HG02970 (cell line): ENCODE data around the gene RNF212B.
"Not testable (repeated sequence)": the region's sequence is repeated elsewhere in the genome, so short reads cannot be mapped to it uniquely, and the experiment has no call there.

Source experiments
- ATAC-seq: cut with Tn5 transposase; IDR thresholded peaks from one replicate; pipeline ENCODE4 v1.9.1; 2021; ENCODE audit warnings: mild to moderate bottlenecking, moderate library complexity, moderate number of reproducible peaks; ENCODE audit not compliant: unreplicated experiment, low FRiP score

Gene RNF212B

DNA sequence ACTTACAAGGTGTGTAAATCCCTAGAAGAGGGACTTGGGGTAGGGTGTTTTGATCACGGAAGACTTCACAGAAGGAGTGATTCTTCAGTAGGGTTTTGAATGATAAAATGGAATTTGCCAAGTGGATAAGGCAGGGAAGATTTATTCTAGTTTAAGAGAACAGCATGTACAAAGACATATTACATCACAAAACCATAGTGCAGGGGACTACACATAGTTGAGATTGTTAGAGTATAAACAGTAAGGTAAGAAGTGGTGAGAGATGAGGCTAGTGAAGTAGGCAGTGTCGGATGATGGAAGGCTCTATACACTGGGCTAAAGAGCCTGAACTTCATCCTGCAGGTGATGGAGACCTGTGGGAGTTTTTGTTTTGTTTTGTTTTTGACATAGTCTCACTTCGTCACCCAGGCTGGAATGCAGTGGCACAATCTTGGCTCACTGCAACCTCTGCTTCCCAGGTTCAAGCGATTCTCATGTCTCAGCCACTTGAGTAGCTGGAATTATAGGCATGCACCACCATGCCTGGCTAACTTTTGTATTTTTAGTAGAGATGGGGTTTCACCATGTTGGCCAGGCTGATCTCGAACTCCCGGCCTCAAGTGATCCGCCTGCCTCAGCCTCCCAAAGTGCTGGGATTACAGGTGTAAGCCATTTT, 3.5 kb downstream of the RNF212B start:
- ATAC-seq, result not testable (repeated sequence)

DNA sequence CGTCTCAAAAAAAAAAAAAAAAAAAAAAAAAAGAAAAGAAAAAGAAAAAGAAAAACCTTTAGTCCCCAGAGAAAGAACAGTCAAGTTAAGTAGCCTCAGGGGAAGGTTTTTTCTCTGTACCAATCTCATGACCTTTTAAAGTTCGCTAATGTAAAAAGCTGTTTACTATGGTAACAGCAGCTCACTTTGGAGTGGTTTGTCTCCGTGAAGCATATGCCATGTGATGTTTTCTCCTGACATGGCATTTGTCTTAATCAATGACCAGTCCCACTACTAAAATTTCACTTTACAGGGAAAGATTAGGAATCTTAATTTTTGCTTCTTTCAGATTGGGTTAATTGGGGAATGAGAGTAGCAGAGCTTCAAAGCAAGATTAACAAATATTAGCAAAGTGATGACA, 4.3 kb downstream of the RNF212B start:
- no peak for ATAC-seq

GRCh38 chr14:23243066-23243465, 5.3 kb downstream of the RNF212B start:
- no peak for ATAC-seq

- ATAC-seq, result no peak
These were observed 7.5 kb downstream of the RNF212B start for GRCh38 chr14:23245282-23245681.

DNA sequence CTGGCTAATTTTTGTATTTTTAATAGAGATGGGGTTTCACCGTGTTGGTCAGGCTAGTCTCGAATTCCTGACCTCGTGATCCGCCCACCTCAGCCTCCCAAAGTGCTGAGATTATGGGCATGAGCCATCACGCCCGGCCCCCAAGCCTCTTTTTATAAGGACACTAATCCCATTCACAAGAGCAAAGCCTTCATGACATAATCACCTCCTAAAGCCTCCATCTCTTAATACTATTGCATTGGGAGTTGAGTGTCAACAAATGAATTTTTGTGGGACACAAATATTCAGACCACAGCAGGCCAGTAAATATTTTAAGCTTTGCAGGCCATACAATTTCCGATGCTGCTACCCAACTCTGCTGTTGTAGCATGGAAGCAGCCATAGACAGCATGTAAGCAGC, 10.9 kb downstream of the RNF212B start:
- no peak for ATAC-seq

DNA sequence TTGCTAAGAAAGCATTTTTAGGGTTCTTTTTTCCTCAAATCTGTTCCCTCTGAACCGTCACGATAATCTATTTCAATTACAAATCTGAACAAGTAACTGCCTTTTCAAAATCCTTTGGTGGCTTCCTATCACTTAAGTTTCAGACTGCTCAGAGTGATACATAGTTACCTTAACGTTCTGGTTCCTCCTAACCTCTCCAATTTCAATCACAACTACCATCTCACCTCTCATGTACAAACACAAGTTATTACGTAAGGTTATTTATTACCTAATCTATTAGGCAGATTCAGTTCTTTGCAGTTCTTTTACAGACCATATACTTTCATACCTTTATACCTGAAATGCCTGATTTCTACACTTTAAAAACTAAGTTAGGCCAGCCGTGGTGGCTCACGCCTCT, 12.1 kb downstream of the RNF212B start:
- no peak for ATAC-seq

DNA sequence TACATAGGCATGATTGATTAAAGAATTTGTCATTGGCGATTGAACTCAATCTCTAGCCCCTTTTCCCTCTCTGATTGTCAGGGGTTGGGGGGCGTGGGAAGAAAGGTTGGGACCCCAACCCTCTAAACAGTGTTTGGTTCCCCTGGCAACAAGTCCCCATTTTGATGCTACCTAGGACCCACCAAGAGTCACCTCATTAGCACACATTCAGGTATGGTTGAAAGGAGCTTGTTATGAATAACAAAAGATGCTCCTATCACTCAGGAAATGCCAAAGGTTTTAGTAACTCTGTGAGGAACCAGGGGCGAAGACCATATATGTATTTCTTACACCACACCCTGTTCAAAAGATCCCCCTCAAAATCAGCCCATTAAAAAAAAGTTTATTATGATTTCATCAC, 14.3 kb downstream of the RNF212B start:
- no peak for ATAC-seq

DNA sequence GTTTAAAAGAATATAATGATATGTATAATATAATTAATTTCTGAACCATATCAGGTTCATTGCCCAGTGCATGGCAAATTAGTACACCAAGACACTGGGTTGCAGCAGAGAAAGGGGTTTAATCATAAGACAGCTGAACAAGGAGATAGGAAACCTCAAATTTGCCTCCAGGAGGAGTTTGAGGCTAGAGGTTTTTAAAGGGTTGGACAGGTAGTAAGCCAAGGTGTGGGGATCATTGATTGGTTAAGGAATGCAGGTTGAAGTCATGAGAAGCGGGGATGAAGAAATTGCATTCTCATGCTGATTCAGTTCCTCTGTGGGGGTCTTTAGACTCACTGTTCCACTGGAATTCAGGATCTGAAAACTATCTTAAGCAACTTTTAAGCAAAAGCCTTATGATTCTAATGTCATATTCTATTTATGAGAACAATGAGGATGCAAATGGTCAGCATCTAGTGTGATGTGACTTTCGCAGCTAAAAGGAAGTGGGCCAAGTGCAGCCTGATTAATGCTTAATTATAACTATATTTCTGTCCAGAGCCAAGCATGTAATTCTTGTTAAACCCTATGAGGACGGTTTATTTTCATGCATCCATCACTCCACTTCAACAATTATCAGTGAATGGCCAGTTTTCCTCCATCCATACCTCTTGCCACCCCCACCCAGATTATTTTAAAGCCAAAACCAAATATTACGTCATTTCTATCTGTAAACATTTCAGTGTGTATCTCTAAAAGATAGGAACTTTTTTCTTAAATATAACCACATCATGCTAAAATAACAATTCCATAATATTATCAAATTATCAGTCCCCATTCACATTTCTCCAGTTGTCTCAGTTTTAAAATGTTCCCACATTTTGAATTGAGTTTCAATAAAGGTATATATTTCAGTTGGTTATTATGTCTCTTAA, 14.9 kb downstream of the RNF212B start:
- no peak for ATAC-seq

DNA sequence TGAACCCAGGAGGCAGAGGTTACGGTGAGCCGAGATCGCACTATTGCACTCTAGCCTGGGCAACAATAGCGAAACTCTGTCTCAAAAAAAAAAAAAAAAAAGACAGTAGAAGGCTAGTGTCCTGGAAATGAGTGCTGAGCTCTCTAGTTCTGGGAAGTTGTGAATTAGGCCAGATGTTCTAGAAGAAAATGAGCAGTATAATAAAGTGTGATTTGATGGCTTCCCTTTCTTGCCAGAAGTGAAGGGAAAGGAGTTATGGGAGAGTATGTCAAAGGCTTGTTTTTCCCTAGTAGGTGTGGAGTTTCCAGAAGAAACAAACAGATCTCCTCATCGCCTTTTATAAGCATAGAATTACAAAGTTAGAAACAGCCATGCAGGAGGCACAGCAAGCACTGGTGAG, 20.5 kb downstream of the RNF212B start:
- no peak for ATAC-seq

- no peak for ATAC-seq
These were observed 21.7 kb downstream of the RNF212B start for GRCh38 chr14:23259426-23259825.

GRCh38 chr14:23260849-23261248, 23.1 kb downstream of the RNF212B start:
- ATAC-seq, result not testable (repeated sequence)

DNA sequence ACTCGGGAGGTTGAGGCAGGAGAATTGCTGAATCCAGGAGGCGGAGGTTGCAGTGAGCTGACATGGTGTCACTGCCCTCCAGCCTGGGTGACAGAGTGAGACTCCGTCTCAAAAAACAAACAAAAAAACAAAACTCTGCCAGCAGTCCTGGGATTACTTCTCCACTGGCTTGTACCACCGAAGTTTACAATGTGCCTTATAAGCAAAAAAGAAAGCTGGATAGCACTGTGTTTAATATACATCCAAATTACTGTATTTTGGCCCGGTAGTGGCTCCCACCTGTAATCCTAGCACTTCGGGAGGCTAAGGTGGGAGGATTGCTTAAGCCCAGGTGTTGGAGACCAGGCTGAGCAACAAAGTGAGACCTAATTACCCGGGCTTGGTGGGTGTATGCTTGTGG, 31.5 kb downstream of the RNF212B start:
- ATAC-seq, result no peak

DNA sequence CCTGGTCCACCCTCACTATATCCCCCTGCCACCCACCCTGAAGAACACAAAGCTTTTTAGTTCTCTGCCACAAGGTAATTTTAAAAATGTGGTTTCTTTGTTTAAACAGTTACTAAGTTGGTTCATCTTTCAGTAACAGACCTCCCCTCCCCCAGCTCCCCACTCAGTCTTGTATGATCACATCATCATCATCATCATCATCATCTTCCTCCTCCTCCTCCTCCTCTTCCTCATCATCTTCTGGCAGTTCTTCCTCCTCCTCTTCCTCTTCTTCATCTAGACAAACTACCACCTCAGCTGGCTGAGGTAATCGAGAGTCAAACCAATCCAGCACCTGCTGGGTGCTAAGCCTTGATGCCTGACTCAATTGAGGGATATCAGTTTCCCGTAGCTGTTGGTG, 37.7 kb downstream of the RNF212B start:
- ATAC-seq, result no peak

- ATAC-seq, result no peak
These were observed 39.5 kb downstream of the RNF212B start for GRCh38 chr14:23277189-23277588.

- ATAC-seq, result not testable (repeated sequence)
These were observed 40.2 kb downstream of the RNF212B start for GRCh38 chr14:23277928-23278327.

DNA sequence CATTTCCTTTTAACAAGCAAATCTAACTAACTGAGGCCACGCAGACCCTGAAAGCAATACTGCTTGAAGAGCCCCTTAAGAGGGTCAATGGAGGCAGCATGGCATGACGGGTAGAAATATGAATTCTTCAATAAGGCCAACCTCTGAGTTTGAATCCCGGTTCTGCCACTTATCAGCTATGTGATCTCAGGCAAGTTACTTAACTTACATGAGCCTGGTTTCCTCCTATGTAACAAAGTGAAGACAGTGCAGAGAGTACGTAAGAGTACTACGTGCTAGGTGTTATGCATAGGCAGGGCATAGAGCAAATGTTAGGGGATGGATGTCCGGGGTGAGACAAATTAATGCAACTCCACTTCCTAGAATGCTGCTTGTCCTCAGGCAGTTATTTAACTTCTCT, 43.5 kb downstream of the RNF212B start:
- no peak for ATAC-seq

DNA sequence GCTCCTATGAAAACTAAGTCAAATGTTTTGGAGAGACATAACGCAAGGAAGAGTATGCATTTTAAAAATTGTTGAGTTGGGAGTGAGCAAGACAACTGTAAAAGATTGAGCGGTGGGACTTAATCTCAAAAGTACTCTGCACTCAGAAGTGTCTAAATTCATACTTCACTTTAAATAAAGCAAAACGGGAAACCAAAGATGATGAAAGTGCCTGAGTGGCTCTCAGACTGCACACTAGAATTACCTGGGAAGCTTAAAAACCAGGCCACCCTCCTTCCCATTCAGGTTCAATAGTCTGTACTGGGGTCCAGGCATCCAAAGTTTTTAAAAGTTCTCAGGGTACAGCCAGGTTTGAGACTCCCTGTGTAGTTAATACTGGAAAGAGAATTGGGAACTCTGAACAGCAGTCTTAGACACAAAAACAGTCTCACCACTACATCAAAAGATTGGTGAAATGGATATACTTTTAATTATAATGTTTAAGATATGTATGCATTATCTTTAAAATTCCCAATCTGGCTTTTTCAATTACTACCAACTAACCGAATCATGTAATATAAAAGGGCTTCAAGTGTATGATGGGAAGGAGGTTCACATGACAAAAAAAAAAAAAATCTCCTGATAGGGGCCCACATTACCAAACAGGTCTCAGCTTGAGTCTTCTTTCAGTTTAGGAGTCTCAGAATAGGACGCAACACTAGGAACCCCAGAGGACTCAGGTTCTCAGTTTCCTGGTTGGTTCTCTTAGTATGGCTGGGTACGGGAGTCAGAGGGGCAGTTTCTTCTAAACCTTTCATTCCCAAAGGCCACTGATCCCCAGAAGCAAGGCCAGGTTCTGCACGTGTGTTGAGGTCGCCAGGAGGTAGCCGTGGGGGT, 47.2 kb downstream of the RNF212B start:
- no peak for ATAC-seq

DNA sequence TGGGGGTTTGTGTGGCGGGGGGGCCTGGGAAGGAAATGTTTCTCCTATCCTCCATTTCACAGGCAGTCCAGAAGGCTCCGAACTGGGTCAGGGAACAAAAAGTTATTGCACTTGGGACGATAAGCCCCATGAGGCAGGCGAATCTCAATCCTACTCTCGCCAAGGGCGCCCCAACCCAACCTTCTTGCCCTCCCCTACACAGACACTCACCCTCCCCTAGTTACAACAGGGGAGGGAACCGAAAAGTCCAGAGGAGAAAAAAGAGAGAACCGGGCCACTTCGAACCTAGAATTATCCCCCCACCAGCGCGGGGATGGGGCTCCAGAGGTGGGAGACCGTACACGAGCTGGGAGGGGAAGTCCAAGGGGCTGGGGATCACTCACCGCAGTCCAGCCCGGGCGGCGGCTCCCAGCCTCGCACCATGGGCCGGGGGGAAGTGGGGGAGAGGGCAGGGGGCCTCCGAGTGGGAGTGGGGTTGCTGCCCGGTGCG, 47.8 kb downstream of the RNF212B start:
- ATAC-seq, result no peak

- ATAC-seq, result peak; percentile 97
These were observed 48.5 kb downstream of the RNF212B start, which contains the start of gene HOMEZ for GRCh38 chr14:23286020-23286901. TSS of gene HOMEZ (minus strand) at chr14:23286132. CDS start at chr14:23285952, 180 bp downstream.
